ENCODE measurements around the gene OASL. TPM values are rescaled to one million over a fixed set of nuclear protein-coding genes. Genes with fewer than 3 reads are reported as not detected.
A peak's percentile ranks its signal among the peaks of the same experiment; 100 is the strongest.

The OASL gene
- total and polyA plus RNA-seq, 2 experiments from 2014 or later, result 0.27 to 0.47 TPM

DNA sequence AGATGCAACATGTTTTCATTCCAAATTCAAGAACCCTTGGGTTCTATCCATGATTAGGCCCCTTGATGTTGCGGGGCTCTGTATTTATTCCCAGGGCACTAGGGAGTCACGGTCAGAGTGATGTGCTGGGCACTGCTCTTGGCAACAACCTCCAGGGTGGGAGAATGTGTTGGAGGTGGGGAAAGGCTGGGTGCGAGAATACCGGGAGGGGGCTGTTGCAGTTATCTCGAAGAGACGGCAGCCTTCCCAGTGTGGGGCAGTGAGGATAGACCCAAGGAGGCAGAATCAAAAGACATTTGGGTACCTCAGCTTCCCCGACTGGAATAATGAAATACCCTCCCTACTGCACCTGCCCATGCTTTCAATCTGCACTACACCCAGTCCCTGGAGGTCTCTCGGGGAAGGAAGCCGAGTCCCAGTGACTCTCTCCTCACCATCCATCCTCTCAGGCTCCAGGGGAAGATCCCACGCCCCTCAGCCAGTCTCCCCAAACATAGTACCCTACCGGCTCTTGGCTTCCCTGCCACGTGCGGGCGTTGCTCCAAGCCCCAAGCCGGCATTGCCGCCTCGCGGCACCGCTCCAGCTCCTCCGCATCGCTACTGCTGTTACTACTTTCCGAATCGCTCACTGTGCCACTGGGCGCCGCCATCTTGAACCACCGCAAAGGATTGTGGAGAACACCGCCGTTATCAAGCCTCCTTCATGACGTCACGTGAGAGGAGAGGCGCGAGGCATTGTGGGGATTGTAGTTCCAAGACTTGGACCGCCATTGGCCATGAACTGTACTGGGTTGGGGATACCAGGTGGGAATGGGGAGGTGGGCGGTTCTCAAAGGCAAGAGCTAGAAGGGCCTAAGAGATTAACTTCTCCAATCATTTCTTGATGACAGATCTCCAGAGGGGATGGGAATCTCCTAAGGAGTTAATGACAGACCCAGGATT is 22.9 kb downstream of the OASL start, which contains the start of gene C12orf43:
TSS of gene C12orf43 (minus strand) at position 663 of the 942 bp plus-strand sequence. CDS start at position 650, 13 bp downstream.
- Histone ChIP-seq H4K20me1 (ENCODE audit: insufficient read depth, poor library complexity, severe bottlenecking) (no peaks in the 10 kb centered on the region), H3K27me3 (no peaks in the 10 kb centered on the region), H2AFZ (peak within 1 kb of the TSS; percentile 84), H3K4me1 (ENCODE audit: insufficient read depth) (peaks cover 4% of the 10 kb centered on the region), H3K27ac (peak within 1 kb of the TSS; percentile 78), H3K79me2 (peaks cover 12% of the 10 kb centered on the region), H3K36me3 (replicated peaks; ENCODE audit: insufficient read depth, low read depth) (no peaks in the 10 kb centered on the region), H3K4me2 (peak within 1 kb of the TSS; percentile 93), H3K9me3 (ENCODE audit: low read depth) (no peaks in the 10 kb centered on the region), H3K9me2 (replicated peaks; ENCODE audit: insufficient read depth) (no peaks in the 10 kb centered on the region), H3K4me3 (peak within 1 kb of the TSS; percentile 92)
- WGBS (ENCODE audit: low lambda C conversion rate, missing lambda C conversion rate), result 3% methylated on average over 34 of the region's 34 CpGs
- DNase-seq (ENCODE audit: low spot score), result peak; percentile 96
- no peak for TF ChIP-seq EZH2phosphoT487 (IDR thresholded peaks at IDR 0.05; ENCODE audit: low read depth, severe bottlenecking, unreplicated experiment)
- no peak for TF ChIP-seq EZH2 (IDR thresholded peaks at IDR 0.05; ENCODE audit: borderline replicate concordance)
- TF ChIP-seq, protein P1, sequence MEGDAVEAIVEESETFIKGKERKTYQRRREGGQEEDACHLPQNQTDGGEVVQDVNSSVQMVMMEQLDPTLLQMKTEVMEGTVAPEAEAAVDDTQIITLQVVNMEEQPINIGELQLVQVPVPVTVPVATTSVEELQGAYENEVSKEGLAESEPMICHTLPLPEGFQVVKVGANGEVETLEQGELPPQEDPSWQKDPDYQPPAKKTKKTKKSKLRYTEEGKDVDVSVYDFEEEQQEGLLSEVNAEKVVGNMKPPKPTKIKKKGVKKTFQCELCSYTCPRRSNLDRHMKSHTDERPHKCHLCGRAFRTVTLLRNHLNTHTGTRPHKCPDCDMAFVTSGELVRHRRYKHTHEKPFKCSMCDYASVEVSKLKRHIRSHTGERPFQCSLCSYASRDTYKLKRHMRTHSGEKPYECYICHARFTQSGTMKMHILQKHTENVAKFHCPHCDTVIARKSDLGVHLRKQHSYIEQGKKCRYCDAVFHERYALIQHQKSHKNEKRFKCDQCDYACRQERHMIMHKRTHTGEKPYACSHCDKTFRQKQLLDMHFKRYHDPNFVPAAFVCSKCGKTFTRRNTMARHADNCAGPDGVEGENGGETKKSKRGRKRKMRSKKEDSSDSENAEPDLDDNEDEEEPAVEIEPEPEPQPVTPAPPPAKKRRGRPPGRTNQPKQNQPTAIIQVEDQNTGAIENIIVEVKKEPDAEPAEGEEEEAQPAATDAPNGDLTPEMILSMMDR (IDR thresholded peaks at IDR 0.05; ENCODE audit: poor library complexity), result no peak

DNA sequence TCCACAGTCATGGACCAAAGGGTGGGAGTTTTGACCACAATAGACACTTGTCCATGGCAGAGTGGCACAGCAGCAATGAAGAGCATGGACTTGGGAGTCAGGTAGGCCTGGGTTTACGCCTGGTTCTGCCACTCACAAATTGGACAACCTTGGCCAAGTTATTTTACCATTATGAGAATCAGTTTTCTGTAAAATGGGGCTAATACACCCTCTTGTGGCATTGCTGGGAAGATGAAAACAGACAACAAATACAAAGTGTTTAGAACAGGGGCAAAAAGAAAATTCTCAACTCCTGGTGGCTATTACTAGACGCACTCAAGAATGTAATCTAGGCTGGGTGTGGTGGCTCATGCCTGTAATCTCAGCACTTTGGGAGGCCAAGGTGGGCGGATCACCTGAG is 25.3 kb downstream of the OASL start:
- 94% methylated on average over 3 of the region's 3 CpGs for WGBS (ENCODE audit: low lambda C conversion rate, missing lambda C conversion rate)

DNA sequence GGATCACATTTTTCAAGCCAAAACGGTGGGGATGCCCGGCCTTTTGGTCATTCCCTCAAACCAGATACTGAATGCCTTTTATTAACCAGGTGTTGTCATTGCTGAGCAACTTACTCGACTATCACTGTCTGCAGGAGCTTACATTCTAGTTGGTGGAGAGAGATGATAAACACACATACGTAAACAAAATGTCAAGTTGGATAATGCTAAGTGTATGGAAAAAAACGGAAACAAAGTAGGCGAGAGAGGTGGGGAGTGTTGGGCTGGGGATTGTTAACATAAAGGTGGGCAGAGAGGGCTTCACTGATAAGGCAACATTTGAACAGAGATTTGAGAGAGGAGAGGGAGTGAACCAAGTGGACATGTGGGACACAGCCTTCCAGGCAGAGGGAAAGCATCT is 27.2 kb downstream of the OASL start:
- Histone ChIP-seq H3K27me3 (no peaks in the 10 kb centered on the region), H3K4me3 (no peak overlapping the region), H4K20me1 (ENCODE audit: insufficient read depth, poor library complexity, severe bottlenecking) (no peaks in the 10 kb centered on the region), H3K9me3 (ENCODE audit: low read depth) (no peaks in the 10 kb centered on the region), H3K36me3 (replicated peaks; ENCODE audit: insufficient read depth, low read depth) (no peaks in the 10 kb centered on the region), H2AFZ (no peak overlapping the region), H3K79me2 (peaks cover 12% of the 10 kb centered on the region), H3K4me2 (no peak overlapping the region), H3K9me2 (replicated peaks; ENCODE audit: insufficient read depth) (no peaks in the 10 kb centered on the region), H3K27ac (no peak overlapping the region), H3K4me1 (ENCODE audit: insufficient read depth) (peaks cover 4% of the 10 kb centered on the region)
- no peak for DNase-seq (ENCODE audit: low spot score)
- TF ChIP-seq, protein P1 (IDR thresholded peaks at IDR 0.05; ENCODE audit: poor library complexity), result no peak
- TF ChIP-seq EZH2phosphoT487 (IDR thresholded peaks at IDR 0.05; ENCODE audit: low read depth, severe bottlenecking, unreplicated experiment) (no peak), EZH2 (IDR thresholded peaks at IDR 0.05; ENCODE audit: borderline replicate concordance) (no peak)
- 78% methylated on average over 6 of the region's 6 CpGs for WGBS (ENCODE audit: low lambda C conversion rate, missing lambda C conversion rate)

More for the DNA sequence above, 25.3 kb downstream of the OASL start:
- Histone ChIP-seq H3K27ac (no peak overlapping the region), H3K9me2 (replicated peaks; ENCODE audit: insufficient read depth) (no peaks in the 10 kb centered on the region), H3K27me3 (no peaks in the 10 kb centered on the region), H4K20me1 (ENCODE audit: insufficient read depth, poor library complexity, severe bottlenecking) (no peaks in the 10 kb centered on the region), H2AFZ (no peak overlapping the region), H3K4me2 (no peak overlapping the region), H3K4me1 (ENCODE audit: insufficient read depth) (peaks cover 4% of the 10 kb centered on the region), H3K79me2 (peaks cover 12% of the 10 kb centered on the region), H3K36me3 (replicated peaks; ENCODE audit: insufficient read depth, low read depth) (no peaks in the 10 kb centered on the region), H3K9me3 (ENCODE audit: low read depth) (no peaks in the 10 kb centered on the region), H3K4me3 (no peak overlapping the region)
- DNase-seq (ENCODE audit: low spot score), result no peak
- no peak for TF ChIP-seq EZH2 (IDR thresholded peaks at IDR 0.05; ENCODE audit: borderline replicate concordance)
- TF ChIP-seq, protein P1 (IDR thresholded peaks at IDR 0.05; ENCODE audit: poor library complexity), result no peak
- no peak for TF ChIP-seq EZH2phosphoT487 (IDR thresholded peaks at IDR 0.05; ENCODE audit: low read depth, severe bottlenecking, unreplicated experiment)
